Neural crest cell (in vitro differentiated cells): ENCODE data around the gene DENND4C. TPM values are rescaled to one million over a fixed set of nuclear protein-coding genes. Genes with fewer than 3 reads are reported as not detected.

Experiments used
- DNase-seq: peaks from one replicate; pipeline ENCODE4 v3.0.0; 2021; ENCODE audit warnings: low read depth, mixed read lengths, low spot score
- H3K27ac Mint-ChIP-seq: one replicate; pipeline ENCODE4 v1.8.0; 2021; ENCODE audit warnings: mild to moderate bottlenecking, mixed read lengths; ENCODE audit not compliant: unreplicated experiment
- H3K27me3 Mint-ChIP-seq: 2 replicates; pipeline ENCODE4 v1.8.0; 2021; ENCODE audit warnings: low read depth, mild to moderate bottlenecking, mixed read lengths
- H3K36me3 Mint-ChIP-seq: 2 replicates; pipeline ENCODE4 v1.8.0; 2021; ENCODE audit warnings: low read depth, mild to moderate bottlenecking, mixed read lengths
- H3K4me1 Mint-ChIP-seq: 2 replicates; pipeline ENCODE4 v1.8.0; 2021; ENCODE audit warnings: mixed read lengths
- H3K4me3 Mint-ChIP-seq: one replicate; pipeline ENCODE4 v1.8.0; 2021; ENCODE audit warnings: mild to moderate bottlenecking, mixed read lengths
- H3K9me3 Mint-ChIP-seq: 2 replicates; pipeline ENCODE4 v1.8.0; 2021; ENCODE audit warnings: mixed read lengths
- total RNA-seq: library from RNA; stranded (reverse); gene quantifications from 2 replicates; pipeline ENCODE4 v1.2.1, GENCODE V29; 2021
- TF ChIP-seq, protein P1 (sequence below): fragments of 200-600 bp; sonication (generic); conservative IDR thresholded peaks from 2 replicates; pipeline ENCODE4 v1.5.0; 2021; ENCODE audit warnings: antibody characterized with exemption, mild to moderate bottlenecking

DENND4C gene
- total RNA-seq, 1 donor from 2014 or later, result 26.4 TPM

DNA sequence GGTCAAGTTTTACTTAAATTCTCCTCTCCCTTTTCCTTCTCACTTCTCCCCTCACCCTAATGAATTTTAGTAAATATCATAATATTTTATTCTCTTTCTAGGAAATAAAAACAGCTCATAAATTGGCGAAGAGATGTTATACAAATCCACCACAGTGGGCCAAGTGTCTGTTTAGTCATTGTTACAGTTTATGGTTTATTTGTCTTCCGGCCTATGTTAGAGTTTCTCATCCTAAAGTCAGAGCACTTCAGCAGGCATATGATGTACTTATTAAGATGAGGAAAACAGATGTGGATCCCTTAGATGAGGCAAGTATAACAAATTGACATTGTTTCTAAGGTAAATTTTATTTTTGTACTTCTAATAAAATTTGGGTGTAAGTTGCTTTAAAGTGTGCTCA lies 101.4 kb downstream of the DENND4C start:
- Mint-ChIP-seq H3K27ac (no peak overlapping the region), H3K27me3 (no peaks in the 10 kb centered on the region), H3K4me3 (no peak overlapping the region), H3K4me1 (no peaks in the 10 kb centered on the region), H3K36me3 (peaks cover 8% of the 10 kb centered on the region), H3K9me3 (no peaks in the 10 kb centered on the region)
- TF ChIP-seq, protein P1, sequence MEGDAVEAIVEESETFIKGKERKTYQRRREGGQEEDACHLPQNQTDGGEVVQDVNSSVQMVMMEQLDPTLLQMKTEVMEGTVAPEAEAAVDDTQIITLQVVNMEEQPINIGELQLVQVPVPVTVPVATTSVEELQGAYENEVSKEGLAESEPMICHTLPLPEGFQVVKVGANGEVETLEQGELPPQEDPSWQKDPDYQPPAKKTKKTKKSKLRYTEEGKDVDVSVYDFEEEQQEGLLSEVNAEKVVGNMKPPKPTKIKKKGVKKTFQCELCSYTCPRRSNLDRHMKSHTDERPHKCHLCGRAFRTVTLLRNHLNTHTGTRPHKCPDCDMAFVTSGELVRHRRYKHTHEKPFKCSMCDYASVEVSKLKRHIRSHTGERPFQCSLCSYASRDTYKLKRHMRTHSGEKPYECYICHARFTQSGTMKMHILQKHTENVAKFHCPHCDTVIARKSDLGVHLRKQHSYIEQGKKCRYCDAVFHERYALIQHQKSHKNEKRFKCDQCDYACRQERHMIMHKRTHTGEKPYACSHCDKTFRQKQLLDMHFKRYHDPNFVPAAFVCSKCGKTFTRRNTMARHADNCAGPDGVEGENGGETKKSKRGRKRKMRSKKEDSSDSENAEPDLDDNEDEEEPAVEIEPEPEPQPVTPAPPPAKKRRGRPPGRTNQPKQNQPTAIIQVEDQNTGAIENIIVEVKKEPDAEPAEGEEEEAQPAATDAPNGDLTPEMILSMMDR, result no peak
- DNase-seq, result no peak

DNA sequence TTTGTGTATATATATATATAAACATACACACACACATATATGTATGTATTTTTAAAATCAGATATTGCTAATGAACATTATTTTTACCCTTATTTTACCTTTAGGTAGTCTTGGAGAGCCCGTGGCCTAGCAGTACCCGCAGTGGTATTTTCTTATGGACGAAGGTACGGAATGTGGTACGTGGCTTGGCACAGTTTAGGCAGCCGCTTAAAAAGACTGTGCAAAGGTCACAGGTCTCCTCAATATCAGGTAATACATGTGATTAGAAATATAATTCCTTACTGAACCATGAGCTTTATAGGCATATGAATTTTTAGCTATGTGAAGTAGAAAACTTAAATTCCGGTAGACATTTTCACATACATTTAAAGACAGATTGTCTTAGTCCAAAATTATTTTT lies 105.7 kb downstream of the DENND4C start:
- Mint-ChIP-seq H3K9me3 (no peaks in the 10 kb centered on the region), H3K4me1 (no peaks in the 10 kb centered on the region)

DNA sequence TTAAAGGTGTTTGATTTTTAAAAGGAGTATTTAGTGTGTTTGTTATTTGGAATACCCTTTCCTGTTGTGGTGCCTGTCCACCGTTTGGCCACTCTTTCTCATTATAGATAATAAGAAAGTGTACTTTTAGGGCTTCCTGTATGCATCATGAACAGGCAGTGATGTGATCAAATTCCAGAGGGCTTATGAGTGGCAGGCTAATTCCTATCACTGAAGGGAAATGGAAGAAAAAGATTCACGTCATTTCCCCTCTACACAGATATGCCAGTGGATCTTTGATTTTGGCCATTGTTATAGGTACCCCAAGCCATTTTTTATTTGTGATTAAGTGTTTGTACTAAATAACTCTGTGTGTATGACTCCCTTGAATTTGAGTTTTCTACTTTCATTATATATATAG lies 112.5 kb downstream of the DENND4C start:
- TF ChIP-seq, protein P1, result no peak
- DNase-seq, result no peak
- Mint-ChIP-seq H3K9me3 (no peaks in the 10 kb centered on the region), H3K4me1 (no peaks in the 10 kb centered on the region), H3K4me3 (no peak overlapping the region), H3K36me3 (peaks cover 5% of the 10 kb centered on the region), H3K27ac (no peak overlapping the region), H3K27me3 (no peaks in the 10 kb centered on the region)

More for the DNA sequence above, 105.7 kb downstream of the DENND4C start:
- no peak overlapping the region for H3K27ac Mint-ChIP-seq
- TF ChIP-seq, protein P1, result no peak
- H3K27me3 Mint-ChIP-seq, result no peaks in the 10 kb centered on the region
- peaks cover 3% of the 10 kb centered on the region for H3K36me3 Mint-ChIP-seq
- DNase-seq, result no peak
- H3K4me3 Mint-ChIP-seq, result no peak overlapping the region

GRCh38 chr9:19358701-19359100 lies 128.2 kb downstream of the DENND4C start:
- no peak for DNase-seq
- H3K36me3 Mint-ChIP-seq, result peaks cover 3% of the 10 kb centered on the region
- H3K27me3 Mint-ChIP-seq, result no peaks in the 10 kb centered on the region
- no peaks in the 10 kb centered on the region for H3K4me1 Mint-ChIP-seq
- H3K27ac Mint-ChIP-seq, result peak overlapping the region; percentile 38
- TF ChIP-seq, protein P1, result no peak
- H3K4me3 Mint-ChIP-seq, result no peak overlapping the region
- no peaks in the 10 kb centered on the region for H3K9me3 Mint-ChIP-seq

- H3K4me3 Mint-ChIP-seq, result no peak overlapping the region
Measured at GRCh38 chr9:19369107-19369506, 138.6 kb downstream of the DENND4C start.

More at GRCh38 chr9:19369107-19369506, 138.6 kb downstream of the DENND4C start:
- TF ChIP-seq, protein P1, result no peak
- no peaks in the 10 kb centered on the region for H3K9me3 Mint-ChIP-seq
- peaks cover 5% of the 10 kb centered on the region for H3K36me3 Mint-ChIP-seq
- no peaks in the 10 kb centered on the region for H3K27me3 Mint-ChIP-seq
- DNase-seq, result no peak
- H3K27ac Mint-ChIP-seq, result no peak overlapping the region
- H3K4me1 Mint-ChIP-seq, result no peaks in the 10 kb centered on the region
